Lower leg skin (tissue), 3 donors: ENCODE data around the gene BBS1.

ENCODE experiments used
- POLR2A ChIP-seq, 2 donors: fragments of 450-650 bp; IDR thresholded peaks; one replicate each; pipeline ENCODE4 v1.6.1; 2016 to 2017; ENCODE audit warnings: antibody characterized with exemption in 2 of 2, mild to moderate bottlenecking in 1 of 2, moderate library complexity in 1 of 2
- TF ChIP-seq, protein P1 (sequence below), 3 donors: fragments of 450-650 bp; IDR thresholded peaks; one replicate each; pipeline ENCODE4 v1.5.1; 2016; ENCODE audit warnings: antibody characterized with exemption in 3 of 3, mild to moderate bottlenecking in 3 of 3, moderate library complexity in 2 of 3

DNA sequence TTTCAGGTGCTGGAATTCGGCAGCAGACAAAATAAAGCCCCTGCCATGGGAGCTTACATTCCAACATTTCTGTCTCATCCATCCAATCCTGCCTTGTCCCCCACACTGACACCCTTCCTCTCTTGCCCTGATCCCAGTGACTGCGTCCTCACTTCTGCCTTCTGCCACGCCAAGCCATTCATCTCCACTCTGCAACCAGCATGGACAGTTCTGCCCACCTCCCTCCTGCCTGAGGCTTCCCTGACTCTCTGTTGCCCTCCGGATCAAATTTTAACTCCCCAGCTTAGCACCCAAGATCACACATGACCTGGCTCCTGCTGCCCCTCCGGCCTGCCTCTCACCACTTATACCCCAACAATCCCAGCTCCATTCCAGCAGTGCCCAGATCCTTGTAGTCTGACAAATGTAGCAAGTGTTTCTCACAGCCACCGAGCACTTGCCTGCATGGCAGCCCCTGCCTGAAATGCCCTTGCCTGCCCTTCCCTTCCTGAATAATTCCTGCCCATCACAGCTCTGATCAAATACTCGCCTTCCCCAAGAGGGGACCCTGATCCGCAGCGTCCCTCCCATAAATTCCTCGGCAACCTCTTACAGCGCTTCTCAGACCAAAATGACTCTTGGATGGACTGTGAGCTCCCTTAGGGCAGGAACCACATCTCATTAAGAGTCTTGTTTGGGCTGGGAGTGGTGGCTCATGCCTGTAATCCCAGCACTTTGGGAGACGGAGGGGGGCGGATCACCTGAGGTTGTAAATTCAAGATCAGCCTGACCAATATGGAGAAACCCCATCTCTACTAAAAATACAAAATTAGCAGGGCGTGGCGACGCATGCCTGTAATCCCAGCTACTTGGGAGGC is 38.6 kb downstream of the BBS1 start:
- TF ChIP-seq, protein P1, sequence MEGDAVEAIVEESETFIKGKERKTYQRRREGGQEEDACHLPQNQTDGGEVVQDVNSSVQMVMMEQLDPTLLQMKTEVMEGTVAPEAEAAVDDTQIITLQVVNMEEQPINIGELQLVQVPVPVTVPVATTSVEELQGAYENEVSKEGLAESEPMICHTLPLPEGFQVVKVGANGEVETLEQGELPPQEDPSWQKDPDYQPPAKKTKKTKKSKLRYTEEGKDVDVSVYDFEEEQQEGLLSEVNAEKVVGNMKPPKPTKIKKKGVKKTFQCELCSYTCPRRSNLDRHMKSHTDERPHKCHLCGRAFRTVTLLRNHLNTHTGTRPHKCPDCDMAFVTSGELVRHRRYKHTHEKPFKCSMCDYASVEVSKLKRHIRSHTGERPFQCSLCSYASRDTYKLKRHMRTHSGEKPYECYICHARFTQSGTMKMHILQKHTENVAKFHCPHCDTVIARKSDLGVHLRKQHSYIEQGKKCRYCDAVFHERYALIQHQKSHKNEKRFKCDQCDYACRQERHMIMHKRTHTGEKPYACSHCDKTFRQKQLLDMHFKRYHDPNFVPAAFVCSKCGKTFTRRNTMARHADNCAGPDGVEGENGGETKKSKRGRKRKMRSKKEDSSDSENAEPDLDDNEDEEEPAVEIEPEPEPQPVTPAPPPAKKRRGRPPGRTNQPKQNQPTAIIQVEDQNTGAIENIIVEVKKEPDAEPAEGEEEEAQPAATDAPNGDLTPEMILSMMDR (IDR thresholded peaks at IDR 0.05): no peak
- TF ChIP-seq POLR2A (IDR thresholded peaks at IDR 0.05): no peak
